Measurements from ENCODE around the gene SLC22A1. TPM values are rescaled to one million over a fixed set of nuclear protein-coding genes. Genes with fewer than 3 reads are reported as not detected.
"Not testable (repeated sequence)": the region's sequence is repeated elsewhere in the genome, so short reads cannot be mapped to it uniquely, and the experiment has no call there.

SLC22A1 gene
- total RNA-seq, 3 donors from 2014 or later: 0.98 to 3.2 (median 1.3) TPM

DNA sequence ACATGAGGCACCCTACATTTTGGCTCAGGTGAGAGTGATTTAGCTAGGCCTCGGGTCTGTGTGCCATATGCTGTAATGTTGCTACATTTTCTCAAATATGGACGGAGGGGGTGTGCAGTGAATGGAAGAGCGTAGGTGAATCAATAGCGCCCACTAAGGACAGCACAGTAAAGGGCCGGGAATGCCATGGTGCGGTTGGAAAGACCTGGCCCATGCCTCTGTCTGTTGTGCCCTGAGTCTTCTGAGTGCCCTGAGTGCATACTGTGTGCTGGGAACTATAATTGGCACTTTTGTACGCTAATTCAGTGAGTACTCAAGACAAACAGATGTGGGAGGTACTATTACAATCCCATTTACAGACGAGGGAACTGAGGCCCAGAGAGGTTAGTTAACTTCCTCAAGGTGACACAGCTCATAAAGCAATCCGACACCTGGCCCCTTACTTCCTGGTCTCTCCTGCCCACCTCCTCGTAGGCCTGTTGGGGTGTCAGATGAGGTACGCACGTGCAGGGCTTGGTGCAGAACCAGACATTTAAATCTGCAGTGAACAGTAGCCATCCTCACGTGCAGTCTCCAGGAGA is 17.3 kb downstream of the SLC22A1 start:
- intact Hi-C loops (cut with DNase I; ENCODE audit: low total_unique reads): no loop called here
- Histone ChIP-seq H3K27ac (no peak overlapping the region), H3K9me3 (no peaks in the 10 kb centered on the region), H3K4me3 (no peak overlapping the region), H3K36me3 (no peaks in the 10 kb centered on the region), H3K27me3 (no peaks in the 10 kb centered on the region), H3K4me1 (no peaks in the 10 kb centered on the region)
- DNase-seq (ENCODE audit: low spot score in 2 of 2): no peak
- no peak for TF ChIP-seq POLR2A (IDR thresholded peaks at IDR 0.05)
- no peak for TF ChIP-seq POLR2AphosphoS5 (IDR thresholded peaks at IDR 0.05)
- TF ChIP-seq, protein P1, sequence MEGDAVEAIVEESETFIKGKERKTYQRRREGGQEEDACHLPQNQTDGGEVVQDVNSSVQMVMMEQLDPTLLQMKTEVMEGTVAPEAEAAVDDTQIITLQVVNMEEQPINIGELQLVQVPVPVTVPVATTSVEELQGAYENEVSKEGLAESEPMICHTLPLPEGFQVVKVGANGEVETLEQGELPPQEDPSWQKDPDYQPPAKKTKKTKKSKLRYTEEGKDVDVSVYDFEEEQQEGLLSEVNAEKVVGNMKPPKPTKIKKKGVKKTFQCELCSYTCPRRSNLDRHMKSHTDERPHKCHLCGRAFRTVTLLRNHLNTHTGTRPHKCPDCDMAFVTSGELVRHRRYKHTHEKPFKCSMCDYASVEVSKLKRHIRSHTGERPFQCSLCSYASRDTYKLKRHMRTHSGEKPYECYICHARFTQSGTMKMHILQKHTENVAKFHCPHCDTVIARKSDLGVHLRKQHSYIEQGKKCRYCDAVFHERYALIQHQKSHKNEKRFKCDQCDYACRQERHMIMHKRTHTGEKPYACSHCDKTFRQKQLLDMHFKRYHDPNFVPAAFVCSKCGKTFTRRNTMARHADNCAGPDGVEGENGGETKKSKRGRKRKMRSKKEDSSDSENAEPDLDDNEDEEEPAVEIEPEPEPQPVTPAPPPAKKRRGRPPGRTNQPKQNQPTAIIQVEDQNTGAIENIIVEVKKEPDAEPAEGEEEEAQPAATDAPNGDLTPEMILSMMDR (IDR thresholded peaks at IDR 0.05): no peak

GRCh38 chr6:160139420-160139851 is 17.8 kb downstream of the SLC22A1 start:
- H3K27ac ChIP-seq: no peak overlapping the region
- TF ChIP-seq, protein P1 (IDR thresholded peaks at IDR 0.05): no peak
- TF ChIP-seq POLR2A (IDR thresholded peaks at IDR 0.05): no peak
- TF ChIP-seq POLR2AphosphoS5 (IDR thresholded peaks at IDR 0.05): no peak
- H3K4me3 ChIP-seq: no peak overlapping the region
- no peaks in the 10 kb centered on the region for H3K36me3 ChIP-seq
- H3K27me3 ChIP-seq: no peaks in the 10 kb centered on the region
- no peaks in the 10 kb centered on the region for H3K9me3 ChIP-seq
- intact Hi-C loops (cut with DNase I; ENCODE audit: low total_unique reads): no loop called here
- no peaks in the 10 kb centered on the region for H3K4me1 ChIP-seq
- DNase-seq (ENCODE audit: low spot score in 2 of 2): no peak

GRCh38 chr6:160140493-160140892 is 18.9 kb downstream of the SLC22A1 start:
- H3K36me3 ChIP-seq; H3K27me3 ChIP-seq; H3K9me3 ChIP-seq; H3K27ac ChIP-seq; intact Hi-C loops (cut with DNase I; ENCODE audit: low total_unique reads); DNase-seq (ENCODE audit: low spot score in 2 of 2); H3K4me3 ChIP-seq; H3K4me1 ChIP-seq: not testable (repeated sequence)

DNA sequence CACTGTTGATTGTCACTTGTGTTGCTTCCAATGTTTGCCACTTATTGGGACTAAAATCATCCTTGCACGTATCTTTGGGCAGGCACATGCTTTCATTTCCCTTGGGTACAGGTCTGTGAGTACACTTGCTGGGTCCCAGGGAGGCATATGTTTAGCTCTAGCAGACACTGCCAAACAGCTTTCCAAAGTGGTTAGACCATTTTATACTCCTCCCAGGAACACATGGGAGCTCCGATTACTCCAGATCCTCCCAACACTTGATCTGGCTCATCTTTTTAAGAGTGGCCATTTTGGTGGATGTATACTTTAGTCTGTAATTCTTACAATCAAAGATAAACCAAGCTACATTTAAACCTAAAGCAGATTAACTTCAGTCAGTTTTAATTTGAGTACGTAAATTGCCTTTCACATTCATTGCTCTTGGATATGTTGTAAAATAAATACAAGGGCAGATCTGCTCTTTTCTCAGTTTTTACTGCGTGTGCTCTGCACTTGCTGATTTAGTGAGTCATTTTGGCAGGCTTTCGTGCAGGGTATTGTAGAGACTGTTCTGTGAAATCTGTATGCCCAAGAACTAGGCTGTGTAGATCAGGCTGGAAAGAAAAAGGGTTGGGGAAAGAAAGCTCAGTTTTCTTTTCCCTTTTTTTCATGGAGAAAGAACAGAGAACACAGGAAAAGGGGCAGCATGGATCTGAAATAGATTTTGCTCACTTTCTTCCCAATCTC is 19.5 kb downstream of the SLC22A1 start:
- DNase-seq (ENCODE audit: low spot score in 2 of 2): no peak
- Histone ChIP-seq H3K9me3 (no peaks in the 10 kb centered on the region), H3K36me3 (no peaks in the 10 kb centered on the region), H3K27ac (no peak overlapping the region), H3K4me1 (no peaks in the 10 kb centered on the region), H3K4me3 (no peak overlapping the region), H3K27me3 (no peaks in the 10 kb centered on the region)
- intact Hi-C loops (cut with DNase I; ENCODE audit: low total_unique reads): no loop called here
- TF ChIP-seq, protein P1 (IDR thresholded peaks at IDR 0.05): no peak
- no peak for TF ChIP-seq POLR2AphosphoS5 (IDR thresholded peaks at IDR 0.05)
- no peak for TF ChIP-seq POLR2A (IDR thresholded peaks at IDR 0.05)

GRCh38 chr6:160142115-160142715 is 20.6 kb downstream of the SLC22A1 start:
- no peaks in the 10 kb centered on the region for H3K27me3 ChIP-seq

More at GRCh38 chr6:160142115-160142715, 20.6 kb downstream of the SLC22A1 start:
- no peak for DNase-seq (ENCODE audit: low spot score in 2 of 2)
- Histone ChIP-seq H3K36me3 (no peaks in the 10 kb centered on the region), H3K4me1 (no peaks in the 10 kb centered on the region), H3K9me3 (no peaks in the 10 kb centered on the region), H3K27ac (no peak overlapping the region), H3K4me3 (no peak overlapping the region)
- intact Hi-C loops (cut with DNase I; ENCODE audit: low total_unique reads): no loop called here
- TF ChIP-seq POLR2AphosphoS5 (IDR thresholded peaks at IDR 0.05) (no peak), POLR2A (IDR thresholded peaks at IDR 0.05) (no peak)
- TF ChIP-seq, protein P1 (IDR thresholded peaks at IDR 0.05): no peak

All from breast epithelium (tissue), 4 donors.